Measurements from ENCODE around the gene QRFPR.

The QRFPR gene

DNA sequence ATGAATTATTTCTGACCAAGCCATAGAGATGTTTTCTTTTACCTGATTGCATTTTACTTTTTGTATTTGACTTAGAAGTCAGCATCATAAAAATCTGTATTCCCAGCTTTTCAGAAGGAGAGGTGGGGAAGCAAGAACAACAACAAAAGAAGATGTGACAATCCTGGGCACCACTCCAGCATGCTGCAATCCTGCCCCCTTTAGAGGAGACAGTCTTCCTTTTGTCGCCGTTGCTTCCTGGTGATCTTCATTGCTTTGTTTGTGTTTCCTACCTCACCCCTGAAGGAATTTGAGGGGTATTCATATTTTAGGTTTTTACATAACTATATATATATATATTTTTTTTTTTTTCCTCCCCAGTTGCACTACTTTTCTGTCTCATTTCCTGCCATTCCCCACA, 3.7 kb downstream of the QRFPR start:
- no peak overlapping the region for H3K4me3 ChIP-seq (ENCODE audit: low read depth, low read length)
- no peak overlapping the region for H3K27ac ChIP-seq
- H3K36me3 ChIP-seq: no peaks in the 10 kb centered on the region
- TF ChIP-seq, protein P1, sequence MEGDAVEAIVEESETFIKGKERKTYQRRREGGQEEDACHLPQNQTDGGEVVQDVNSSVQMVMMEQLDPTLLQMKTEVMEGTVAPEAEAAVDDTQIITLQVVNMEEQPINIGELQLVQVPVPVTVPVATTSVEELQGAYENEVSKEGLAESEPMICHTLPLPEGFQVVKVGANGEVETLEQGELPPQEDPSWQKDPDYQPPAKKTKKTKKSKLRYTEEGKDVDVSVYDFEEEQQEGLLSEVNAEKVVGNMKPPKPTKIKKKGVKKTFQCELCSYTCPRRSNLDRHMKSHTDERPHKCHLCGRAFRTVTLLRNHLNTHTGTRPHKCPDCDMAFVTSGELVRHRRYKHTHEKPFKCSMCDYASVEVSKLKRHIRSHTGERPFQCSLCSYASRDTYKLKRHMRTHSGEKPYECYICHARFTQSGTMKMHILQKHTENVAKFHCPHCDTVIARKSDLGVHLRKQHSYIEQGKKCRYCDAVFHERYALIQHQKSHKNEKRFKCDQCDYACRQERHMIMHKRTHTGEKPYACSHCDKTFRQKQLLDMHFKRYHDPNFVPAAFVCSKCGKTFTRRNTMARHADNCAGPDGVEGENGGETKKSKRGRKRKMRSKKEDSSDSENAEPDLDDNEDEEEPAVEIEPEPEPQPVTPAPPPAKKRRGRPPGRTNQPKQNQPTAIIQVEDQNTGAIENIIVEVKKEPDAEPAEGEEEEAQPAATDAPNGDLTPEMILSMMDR (IDR thresholded peaks at IDR 0.05; ENCODE audit: low read depth, low read length): no peak
- no peaks in the 10 kb centered on the region for H3K27me3 ChIP-seq (ENCODE audit: insufficient read depth, low read depth, severe bottlenecking)
- no peaks in the 10 kb centered on the region for H3K9me3 ChIP-seq (ENCODE audit: severe bottlenecking)
- DNase-seq: no peak

DNA sequence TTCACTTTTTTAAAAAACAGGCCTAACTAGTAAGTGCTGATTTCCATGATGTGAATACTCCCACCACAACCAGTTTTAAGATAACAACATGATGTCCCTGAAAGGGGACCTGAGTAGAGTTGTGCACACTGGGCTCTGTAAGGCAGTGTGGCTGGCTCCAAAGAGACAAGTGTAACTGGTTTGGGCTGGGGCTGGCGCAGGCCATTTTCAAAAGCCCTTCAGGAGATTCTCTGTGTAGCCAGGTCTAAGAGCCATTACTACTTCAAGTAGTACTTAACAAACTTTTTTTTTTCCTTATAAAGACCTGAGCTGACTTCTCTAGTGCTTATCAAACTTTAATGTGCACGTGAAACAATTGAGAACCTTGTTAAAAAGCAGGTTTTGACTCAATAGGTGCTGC, 4.3 kb downstream of the QRFPR start:
- Histone ChIP-seq H3K4me3 (ENCODE audit: low read depth, low read length) (no peak overlapping the region), H3K36me3 (no peaks in the 10 kb centered on the region)
- TF ChIP-seq, protein P1 (IDR thresholded peaks at IDR 0.05; ENCODE audit: low read depth, low read length): no peak

DNA sequence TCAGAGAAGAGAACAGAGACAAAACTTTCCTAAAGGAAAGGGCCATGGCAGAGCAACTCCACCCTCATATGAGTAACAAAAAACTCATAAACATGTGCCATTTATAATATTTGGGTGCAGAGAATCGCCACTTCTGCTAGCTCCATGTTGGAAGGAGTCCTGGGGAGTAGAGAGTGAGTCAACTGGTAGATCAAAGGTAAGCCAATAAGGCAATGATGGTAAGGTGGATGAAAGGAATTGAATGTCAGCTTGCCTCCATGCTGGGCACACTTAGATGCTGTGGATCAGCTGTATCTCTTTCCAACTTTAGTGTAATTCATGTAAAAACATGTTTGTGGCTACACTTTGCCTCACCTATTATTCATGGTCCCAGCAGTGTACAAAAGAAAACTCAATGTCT, 4.7 kb downstream of the QRFPR start:
- no peak for DNase-seq
- Histone ChIP-seq H3K9me3 (ENCODE audit: severe bottlenecking) (no peaks in the 10 kb centered on the region), H3K4me3 (ENCODE audit: low read depth, low read length) (no peak overlapping the region), H3K36me3 (no peaks in the 10 kb centered on the region), H3K27ac (no peak overlapping the region), H3K27me3 (ENCODE audit: insufficient read depth, low read depth, severe bottlenecking) (no peaks in the 10 kb centered on the region)
- TF ChIP-seq, protein P1 (IDR thresholded peaks at IDR 0.05; ENCODE audit: low read depth, low read length): no peak

More for the DNA sequence above, 4.3 kb downstream of the QRFPR start:
- no peak overlapping the region for H3K27ac ChIP-seq
- DNase-seq: no peak
- H3K9me3 ChIP-seq (ENCODE audit: severe bottlenecking): no peaks in the 10 kb centered on the region
- no peaks in the 10 kb centered on the region for H3K27me3 ChIP-seq (ENCODE audit: insufficient read depth, low read depth, severe bottlenecking)

DNA sequence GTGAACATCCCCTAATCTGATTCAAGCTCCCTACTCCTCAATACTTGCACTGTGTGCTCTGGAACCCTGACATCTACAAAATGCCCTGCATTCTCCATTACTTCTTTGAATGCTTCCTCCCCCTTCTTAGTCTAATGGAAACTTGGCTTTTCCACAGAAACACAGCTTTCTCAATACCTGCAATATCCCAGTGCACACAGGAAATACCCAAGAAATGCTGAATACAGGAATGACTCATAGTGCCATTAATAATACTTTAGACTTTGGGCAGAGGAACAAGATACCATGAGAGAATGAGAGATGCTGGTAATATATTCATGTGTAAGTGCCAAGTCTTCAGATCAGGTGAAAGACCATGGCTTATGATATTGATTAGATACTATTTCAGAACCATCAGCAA, 5.6 kb downstream of the QRFPR start:
- DNase-seq: no peak
- Histone ChIP-seq H3K27ac (no peak overlapping the region), H3K36me3 (no peaks in the 10 kb centered on the region), H3K4me3 (ENCODE audit: low read depth, low read length) (no peak overlapping the region), H3K9me3 (ENCODE audit: severe bottlenecking) (no peaks in the 10 kb centered on the region), H3K27me3 (ENCODE audit: insufficient read depth, low read depth, severe bottlenecking) (no peaks in the 10 kb centered on the region)
- TF ChIP-seq, protein P1 (IDR thresholded peaks at IDR 0.05; ENCODE audit: low read depth, low read length): no peak

DNA sequence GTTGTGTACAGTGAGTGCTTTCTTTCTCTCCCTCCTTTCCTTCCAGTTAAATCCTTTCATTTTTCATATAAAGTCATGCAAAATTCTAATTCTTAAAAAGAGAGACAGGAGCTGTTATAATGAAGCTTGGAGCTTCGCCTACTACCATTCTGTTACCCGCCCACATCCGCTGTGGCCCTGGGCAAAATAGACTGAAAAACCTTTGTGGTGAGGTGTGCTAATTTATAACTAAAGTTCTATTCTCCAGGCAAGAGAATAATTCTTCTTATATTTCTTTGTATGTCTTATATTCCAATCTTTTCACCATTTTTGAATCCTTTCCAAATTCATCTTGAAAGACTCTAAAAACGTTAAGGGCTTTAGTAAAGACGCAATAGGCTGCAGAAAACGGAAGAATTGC, 7.0 kb downstream of the QRFPR start:
- Histone ChIP-seq H3K4me3 (ENCODE audit: low read depth, low read length) (no peak overlapping the region), H3K9me3 (ENCODE audit: severe bottlenecking) (no peaks in the 10 kb centered on the region), H3K36me3 (no peaks in the 10 kb centered on the region), H3K27ac (no peak overlapping the region), H3K27me3 (ENCODE audit: insufficient read depth, low read depth, severe bottlenecking) (no peaks in the 10 kb centered on the region)
- no peak for DNase-seq
- TF ChIP-seq, protein P1 (IDR thresholded peaks at IDR 0.05; ENCODE audit: low read depth, low read length): no peak

DNA sequence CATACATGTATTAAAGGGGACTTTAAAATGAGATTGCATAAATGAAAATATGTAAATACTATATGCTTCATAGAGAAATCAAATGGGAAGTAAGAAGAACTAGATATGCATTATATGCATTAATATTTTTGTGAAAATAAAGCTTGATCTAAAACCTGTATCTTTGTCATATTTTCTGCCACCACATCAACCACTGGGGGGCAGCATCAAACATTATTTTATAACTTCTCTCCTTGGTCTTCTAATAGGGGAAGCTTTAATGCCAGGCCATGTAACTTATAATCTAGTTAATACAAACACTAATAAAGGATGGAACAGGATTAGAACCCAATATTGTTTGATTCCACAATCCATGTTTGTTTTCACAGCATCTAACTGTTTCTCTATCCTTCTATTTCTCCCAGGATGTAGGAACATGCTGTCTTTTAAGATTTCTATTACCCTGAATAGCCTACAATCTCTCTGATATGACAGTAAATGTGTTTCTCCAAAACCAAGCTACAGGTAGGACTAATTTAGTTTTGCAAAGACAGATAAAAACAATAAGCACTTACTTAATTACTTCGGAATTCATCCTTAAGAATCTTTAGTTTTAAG, 10.0 kb downstream of the QRFPR start:
- Histone ChIP-seq H3K9me3 (ENCODE audit: severe bottlenecking) (no peaks in the 10 kb centered on the region), H3K27me3 (ENCODE audit: insufficient read depth, low read depth, severe bottlenecking) (no peaks in the 10 kb centered on the region), H3K4me3 (ENCODE audit: low read depth, low read length) (no peak overlapping the region), H3K27ac (no peak overlapping the region), H3K36me3 (no peaks in the 10 kb centered on the region)
- TF ChIP-seq, protein P1 (IDR thresholded peaks at IDR 0.05; ENCODE audit: low read depth, low read length): peak; percentile 19; the same call in 1 of the 2 replicates
- peak; percentile 60 for DNase-seq

All from WERI-Rb-1 (cell line).